Measurements from ENCODE around the gene NDUFS5.

- no peak for TF ChIP-seq ZNF239 (tag by site-specific recombination; IDR thresholded peaks at IDR 0.05)
- no peak for TF ChIP-seq ZNF362 (tag by site-specific recombination; IDR thresholded peaks at IDR 0.05)
- TF ChIP-seq ZNF701 (tag by site-specific recombination; IDR thresholded peaks at IDR 0.05) = no peak
- TF ChIP-seq ZNF223 (tag by site-specific recombination; IDR thresholded peaks at IDR 0.05) = no peak
- TF ChIP-seq ATF2 (tag by site-specific recombination; IDR thresholded peaks at IDR 0.05; ENCODE audit: low read depth) = no peak
- TF ChIP-seq CTCF (tag by site-specific recombination; IDR thresholded peaks at IDR 0.05) = no peak
- TF ChIP-seq BCL6B (tag by site-specific recombination; IDR thresholded peaks at IDR 0.05) = no peak
- no peak for TF ChIP-seq ZNF785 (tag by site-specific recombination; IDR thresholded peaks at IDR 0.05)
- no peak for TF ChIP-seq ZNF175 (tag by site-specific recombination; IDR thresholded peaks at IDR 0.05)
- TF ChIP-seq BCL11B (tag by site-specific recombination; IDR thresholded peaks at IDR 0.05; ENCODE audit: low read depth) = no peak
- no peak for TF ChIP-seq RBAK (tag by site-specific recombination; IDR thresholded peaks at IDR 0.05)
- TF ChIP-seq ZNF558 (tag by site-specific recombination; IDR thresholded peaks at IDR 0.05) = no peak
Measured at GRCh38 chr1:38994196-38994595, 32.0 kb upstream of the NDUFS5 start.
